SK-N-SH (cell line): Measurements from ENCODE around the gene CLEC2D. TPM values are rescaled to one million over a fixed set of nuclear protein-coding genes. Genes with fewer than 3 reads are reported as not detected.

Experiments
- CTCF ChIA-PET: fragments of 300-600, 350-600 bp; formaldehyde crosslinking; extraction: SDS; loops from one replicate; lab custom pipeline; 2021; lab: Yijun Ruan, JAX
- POLR2A ChIA-PET: fragments of 350-600 bp; sonication (Branson Sonifier 250); formaldehyde crosslinking; extraction: SDS; loops from one replicate; lab custom pipeline; 2020; ENCODE audit warnings: antibody characterized with exemption, inconsistent platforms; lab: Yijun Ruan, JAX
- DNase-seq: peaks from one replicate; pipeline ENCODE4 v3.0.0; 2012
- H2AFZ ChIP-seq: fragments of 200-600 bp; sonication (generic); 2 replicates; pipeline ENCODE4 v1.8.1; 2016; ENCODE audit warnings: antibody characterized with exemption, mild to moderate bottlenecking, low read depth
- H3F3A ChIP-seq: fragments of 200-600 bp; sonication (generic); replicated peaks from 2 replicates; pipeline ENCODE3; 2016; ENCODE audit warnings: antibody characterized with exemption, mild to moderate bottlenecking; ENCODE audit not compliant: insufficient read depth
- H3K27ac ChIP-seq, 2 experiments: fragments of 200-500 bp in 1 of 2; fragments of 200-600 bp in 1 of 2; sonication (Bioruptor generic) in 1 of 2; sonication (generic), shearing (Covaris generic) in 1 of 2; 2 replicates each; pipeline versions ENCODE4 v1.5.1 to v1.6.1; 2014 to 2016; ENCODE audit warnings: low read depth in 2 of 2, inconsistent platforms in 1 of 2, low read length in 1 of 2, mild to moderate bottlenecking in 1 of 2, mixed read lengths in 1 of 2
- H3K27me3 ChIP-seq: fragments of 200-600 bp; sonication (generic), shearing (Covaris generic); 2 replicates; pipeline ENCODE4 v1.6.1; 2016; ENCODE audit warnings: mixed run types; ENCODE audit not compliant: insufficient read depth
- H3K36me3 ChIP-seq, 2 experiments: fragments of 200-500 bp in 1 of 2; fragments of 200-600 bp in 1 of 2; sonication (Bioruptor generic) in 1 of 2; sonication (generic) in 1 of 2; replicated peaks in 1 of 2; 2 replicates each; pipeline versions ENCODE3 to v1.5.1; 2014 to 2016; ENCODE audit warnings: low read length in 1 of 2, mild to moderate bottlenecking in 1 of 2; ENCODE audit not compliant: insufficient read depth in 2 of 2, control insufficient read depth in 1 of 2
- H3K4me1 ChIP-seq, 2 experiments: fragments of 200-500 bp in 1 of 2; fragments of 200-600 bp in 1 of 2; sonication (Bioruptor generic) in 1 of 2; sonication (generic), shearing (Covaris generic) in 1 of 2; 2 replicates each; pipeline versions ENCODE4 v1.5.1 to v1.6.1; 2014 to 2016; ENCODE audit warnings: low read depth in 1 of 2, low read length in 1 of 2, mixed run types in 1 of 2; ENCODE audit not compliant: insufficient read depth in 2 of 2, control insufficient read depth in 1 of 2
- H3K4me2 ChIP-seq: fragments of 200-600 bp; sonication (generic), shearing (Covaris generic); 2 replicates; pipeline ENCODE4 v1.6.1; 2017; ENCODE audit warnings: mixed run types
- H3K4me3 ChIP-seq, 2 experiments: fragments of 200-500 bp in 1 of 2; fragments of 200-600 bp in 1 of 2; sonication (Bioruptor generic) in 1 of 2; sonication (generic), shearing (Covaris generic) in 1 of 2; 2 replicates each; pipeline versions ENCODE4 v1.5.1 to v1.8.1; 2014 to 2016; ENCODE audit warnings: low read depth in 2 of 2, inconsistent platforms in 1 of 2, low read length in 1 of 2, mild to moderate bottlenecking in 1 of 2, mixed read lengths in 1 of 2, moderate library complexity in 1 of 2
- H3K79me2 ChIP-seq: fragments of 200-600 bp; sonication (generic); 2 replicates; pipeline ENCODE4 v1.8.1; 2017; ENCODE audit warnings: mild to moderate bottlenecking; ENCODE audit not compliant: insufficient read depth
- H3K9ac ChIP-seq: fragments of 200-600 bp; sonication (generic); 2 replicates; pipeline ENCODE4 v1.6.1; 2017; ENCODE audit warnings: mixed run types
- H3K9me2 ChIP-seq: fragments of 200-600 bp; sonication (generic); 2 replicates; pipeline ENCODE4 v1.6.1; 2017; ENCODE audit warnings: mixed run types
- H3K9me3 ChIP-seq: fragments of 200-600 bp; sonication (generic); 2 replicates; pipeline ENCODE4 v1.6.1; 2017; ENCODE audit warnings: mixed run types, mild to moderate bottlenecking, moderate library complexity
- H4K20me1 ChIP-seq: fragments of 200-600 bp; sonication (generic); 2 replicates; pipeline ENCODE4 v1.6.1; 2017; ENCODE audit warnings: mild to moderate bottlenecking, mixed run types; ENCODE audit not compliant: insufficient read depth
- CHD2 ChIP-seq: fragments of 150-350 bp; IDR thresholded peaks from 2 replicates; pipeline ENCODE4 v1.6.1; 2018; ENCODE audit warnings: low read length; ENCODE audit not compliant: partially characterized antibody
- CTCF ChIP-seq: fragments of 200-600 bp; sonication (generic); IDR thresholded peaks from 2 replicates; pipeline ENCODE4 v1.6.1; 2017; ENCODE audit warnings: antibody characterized with exemption, mild to moderate bottlenecking, moderate library complexity
- MXI1 ChIP-seq: IDR thresholded peaks from 2 replicates; pipeline ENCODE4 v1.6.1; 2012; ENCODE audit warnings: mild to moderate bottlenecking, low read depth, low read length, improper control_type of control experiment
- NRF1 ChIP-seq: IDR thresholded peaks from 2 replicates; pipeline ENCODE4 v1.6.1; 2012; ENCODE audit warnings: low read depth, mild to moderate bottlenecking, low read length
- RCOR1 ChIP-seq: fragments of 150-350 bp; IDR thresholded peaks from 2 replicates; pipeline ENCODE4 v1.6.1; 2017; ENCODE audit warnings: antibody characterized with exemption, low read length
- REST ChIP-seq: IDR thresholded peaks from 2 replicates; pipeline ENCODE4 v1.6.1; 2012; ENCODE audit warnings: mild to moderate bottlenecking, low read depth, low read length, moderate library complexity
- TCF12 ChIP-seq: IDR thresholded peaks from 2 replicates; pipeline ENCODE4 v1.4.0; 2012
- USF2 ChIP-seq: fragments of 150-350 bp; IDR thresholded peaks from 2 replicates; pipeline ENCODE4 v1.6.1; 2017; ENCODE audit warnings: antibody characterized with exemption, low read length, low read depth, borderline replicate concordance
- WGBS: methylation state at CpG from one replicate; pipeline ENCODE4 v1.1.6; 2017; ENCODE audit warnings: low lambda C conversion rate; 5-methylcytosine and 5-hydroxymethylcytosine counted together
- polyA plus RNA-seq, 3 experiments: library from polyadenylated mRNA; depleted of rRNA; stranded (reverse); fragments of >200 nt; gene quantifications; 2 replicates each; pipeline ENCODE4 v1.2.3, GENCODE V29; 2012
- TF ChIP-seq, protein P1 (sequence below): IDR thresholded peaks from 2 replicates; pipeline ENCODE4 v1.4.0; 2012; ENCODE audit warnings: low read depth
- TF ChIP-seq, protein P2 (sequence below): fragments of 150-350 bp; IDR thresholded peaks from 2 replicates; pipeline ENCODE4 v1.6.1; 2016; ENCODE audit warnings: mild to moderate bottlenecking, low read depth, low read length

The CLEC2D gene
- polyA plus RNA-seq, 1 of the 3 experiments (the other 2 are of a cell fraction) = 0.81 TPM

DNA sequence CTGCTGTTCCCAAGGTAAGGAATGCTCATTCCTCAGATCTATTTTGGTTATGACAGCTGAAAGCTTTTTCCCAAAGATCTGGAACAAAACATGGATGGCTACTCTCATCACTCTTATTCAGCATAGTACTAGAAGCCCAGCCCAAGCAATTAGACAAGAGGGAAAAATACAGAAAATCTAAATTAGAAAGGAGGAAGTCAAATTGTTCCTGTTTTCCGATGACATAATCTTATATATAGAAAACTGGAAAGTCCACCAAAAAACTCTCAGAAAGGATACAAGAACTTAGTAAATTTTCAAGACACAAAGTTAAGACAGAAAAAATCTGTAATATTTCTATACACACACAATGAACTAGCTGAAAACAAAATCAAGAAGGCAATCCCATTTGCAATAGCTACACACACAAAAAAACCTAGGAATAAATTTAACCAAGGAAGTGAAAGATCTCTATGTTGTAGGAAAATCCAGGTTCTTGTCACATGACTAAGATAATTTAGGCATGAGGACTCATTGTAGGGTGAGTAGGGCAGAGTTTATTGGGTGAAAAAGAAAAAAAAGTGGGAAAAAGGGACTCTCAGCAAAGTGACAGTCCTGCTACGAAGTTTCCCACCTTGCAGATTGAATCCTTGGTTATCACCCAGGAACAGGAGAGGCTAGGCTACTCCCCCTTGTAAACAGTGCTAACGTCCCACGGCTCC is 33.2 kb upstream of the CLEC2D start:
- no peak for DNase-seq
- Histone ChIP-seq H4K20me1 (no peaks in the 10 kb centered on the region), H3K9me3 (no peaks in the 10 kb centered on the region), H3F3A (no peaks in the 10 kb centered on the region), H3K4me3 (no peak overlapping the region), H3K36me3 (no peaks in the 10 kb centered on the region), H3K9ac (no peak overlapping the region), H3K4me1 (no peaks in the 10 kb centered on the region), H3K4me2 (no peak overlapping the region), H2AFZ (no peak overlapping the region), H3K27me3 (no peaks in the 10 kb centered on the region; the same call in 1 of the 2 replicates), H3K9me2 (no peaks in the 10 kb centered on the region), H3K79me2 (no peaks in the 10 kb centered on the region), H3K27ac (no peak overlapping the region)
- ChIA-PET CTCF (interaction anchor here (0.7 to 3.8 kb wide), 5 partner anchors 20 to 260 kb away, joined by 3 to 19 read pairs (median 3); partner anchors contain the start of gene CLECL1), POLR2A (no interaction called here)
- TF ChIP-seq MXI1 = no peak
- TF ChIP-seq NRF1 = no peak
- no peak for TF ChIP-seq TCF12
- TF ChIP-seq, protein P1, sequence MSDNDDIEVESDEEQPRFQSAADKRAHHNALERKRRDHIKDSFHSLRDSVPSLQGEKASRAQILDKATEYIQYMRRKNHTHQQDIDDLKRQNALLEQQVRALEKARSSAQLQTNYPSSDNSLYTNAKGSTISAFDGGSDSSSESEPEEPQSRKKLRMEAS = no peak
- WGBS = 61% methylated on average over 4 of the region's 4 CpGs

DNA sequence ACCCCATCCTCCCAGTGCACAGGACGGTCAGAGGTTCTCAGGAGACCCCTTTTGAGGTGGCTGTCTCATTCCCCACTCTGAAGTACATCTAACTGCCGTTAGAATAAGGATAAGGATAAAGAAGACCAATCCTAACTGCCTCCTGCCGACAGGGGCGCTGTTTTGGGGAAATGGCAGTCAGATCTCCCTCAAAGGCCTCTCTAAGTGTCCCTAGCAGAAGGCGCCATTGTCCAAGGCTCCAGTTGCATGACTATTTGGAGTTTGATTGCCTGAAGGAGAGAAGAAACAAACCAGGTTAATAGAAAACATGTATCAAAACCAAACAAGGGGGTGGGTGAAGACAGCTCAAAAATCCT is 32.7 kb upstream of the CLEC2D start:
- no peaks in the 10 kb centered on the region for H3K9me3 ChIP-seq
- CTCF ChIA-PET = interaction anchor here (1.7 to 3.8 kb wide), 2 partner anchors 20 to 71 kb away, joined by 3 to 19 read pairs; no protein-coding TSS in a partner anchor
- H3K27ac ChIP-seq = no peak overlapping the region
- no peaks in the 10 kb centered on the region for H4K20me1 ChIP-seq
- H3K36me3 ChIP-seq = no peaks in the 10 kb centered on the region
- TF ChIP-seq, protein P2, sequence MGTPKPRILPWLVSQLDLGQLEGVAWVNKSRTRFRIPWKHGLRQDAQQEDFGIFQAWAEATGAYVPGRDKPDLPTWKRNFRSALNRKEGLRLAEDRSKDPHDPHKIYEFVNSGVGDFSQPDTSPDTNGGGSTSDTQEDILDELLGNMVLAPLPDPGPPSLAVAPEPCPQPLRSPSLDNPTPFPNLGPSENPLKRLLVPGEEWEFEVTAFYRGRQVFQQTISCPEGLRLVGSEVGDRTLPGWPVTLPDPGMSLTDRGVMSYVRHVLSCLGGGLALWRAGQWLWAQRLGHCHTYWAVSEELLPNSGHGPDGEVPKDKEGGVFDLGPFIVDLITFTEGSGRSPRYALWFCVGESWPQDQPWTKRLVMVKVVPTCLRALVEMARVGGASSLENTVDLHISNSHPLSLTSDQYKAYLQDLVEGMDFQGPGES = no peak
- peak; percentile 46 for TF ChIP-seq CTCF
- H3K79me2 ChIP-seq = no peaks in the 10 kb centered on the region
- POLR2A ChIA-PET = no interaction called here
- H3K4me1 ChIP-seq = no peaks in the 10 kb centered on the region
- H3K9ac ChIP-seq = no peak overlapping the region
- H3F3A ChIP-seq = no peaks in the 10 kb centered on the region
- H2AFZ ChIP-seq = no peak overlapping the region
- 41% methylated on average over 5 of the region's 5 CpGs for WGBS
- no peak overlapping the region for H3K4me2 ChIP-seq
- no peaks in the 10 kb centered on the region; the same call in 1 of the 2 replicates for H3K27me3 ChIP-seq
- H3K4me3 ChIP-seq = no peak overlapping the region
- no peaks in the 10 kb centered on the region for H3K9me2 ChIP-seq
- DNase-seq = no peak

DNA sequence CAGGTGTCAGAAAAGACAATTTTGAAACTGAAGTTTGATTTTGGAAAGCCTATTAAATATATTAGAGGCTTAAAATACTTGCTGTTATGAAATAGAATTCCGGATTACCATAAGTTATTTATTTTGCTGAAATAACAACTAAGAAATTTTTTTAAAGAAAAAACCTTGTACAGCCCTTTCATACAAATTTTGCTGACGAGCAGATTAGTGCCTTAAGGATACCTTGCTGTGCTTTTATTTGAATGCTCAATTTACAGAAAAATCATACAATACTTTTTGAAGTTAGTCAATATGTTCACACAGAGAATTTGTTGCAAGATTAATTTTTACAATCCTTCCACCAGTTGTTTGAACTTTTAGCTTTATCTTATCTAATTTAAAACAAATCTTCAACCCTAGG is 29.5 kb upstream of the CLEC2D start:
- Histone ChIP-seq H3K9ac (no peak overlapping the region), H3K79me2 (no peaks in the 10 kb centered on the region), H3K27ac (no peak overlapping the region), H3F3A (no peaks in the 10 kb centered on the region), H3K4me2 (no peak overlapping the region), H3K27me3 (no peaks in the 10 kb centered on the region), H3K9me2 (no peaks in the 10 kb centered on the region), H2AFZ (no peak overlapping the region), H3K4me1 (no peaks in the 10 kb centered on the region), H3K9me3 (no peaks in the 10 kb centered on the region), H3K4me3 (no peak overlapping the region), H4K20me1 (no peaks in the 10 kb centered on the region), H3K36me3 (no peaks in the 10 kb centered on the region)
- 29% methylated on average over 2 of the region's 2 CpGs for WGBS
- ChIA-PET POLR2A (no interaction called here), CTCF (interaction anchor here (1.4 to 2.0 kb wide), 2 partner anchors 68 to 268 kb away, joined by 3 to 6 read pairs; no protein-coding TSS in a partner anchor)
- no peak for DNase-seq
- no peak for TF ChIP-seq REST
- TF ChIP-seq USF2 = no peak
- no peak for TF ChIP-seq RCOR1
- no peak for TF ChIP-seq CHD2
- TF ChIP-seq NRF1 = no peak
